ENCODE data around the gene TMEM14A. TPM values are rescaled to one million over a fixed set of nuclear protein-coding genes. Genes with fewer than 3 reads are reported as not detected.

The TMEM14A gene
- polyA plus RNA-seq, 1 donor (not counting 4 experiments of a cell fraction or from before 2014, with no cell fraction given), result 44.2 TPM

- Histone ChIP-seq H2AFZ (ENCODE audit: control insufficient read depth, low read length) (no peak overlapping the region), H3K4me3 (ENCODE audit: control insufficient read depth in 2 of 3, extremely low read depth in 1 of 3, insufficient read depth in 2 of 3, low read depth in 1 of 3, low read length in 3 of 3) (no peak overlapping the region), H3K4me2 (ENCODE audit: control insufficient read depth, extremely low read depth, insufficient read depth, low read depth, low read length) (no peak overlapping the region), H3K9ac (ENCODE audit: control insufficient read depth, extremely low read depth, insufficient read depth, low read length) (no peak overlapping the region), H3K36me3 (ENCODE audit: control insufficient read depth in 2 of 2, extremely low read depth in 1 of 2, insufficient read depth in 2 of 2, low read length in 2 of 2) (no peaks in the 10 kb centered on the region), H3K27ac (ENCODE audit: control insufficient read depth, insufficient read depth, low read length) (no peak overlapping the region), H3K4me1 (ENCODE audit: control insufficient read depth, extremely low read depth, insufficient read depth, low read length) (no peaks in the 10 kb centered on the region), H3K79me2 (ENCODE audit: control insufficient read depth, insufficient read depth, low read length) (no peaks in the 10 kb centered on the region), H4K20me1 (ENCODE audit: control insufficient read depth, extremely low read depth, insufficient read depth, low read length) (no peaks in the 10 kb centered on the region), H3K9me3 (ENCODE audit: control insufficient read depth, low read depth, low read length) (no peaks in the 10 kb centered on the region), H3K27me3 (ENCODE audit: control insufficient read depth, extremely low read depth, insufficient read depth, low read length) (no peaks in the 10 kb centered on the region), H3K9me1 (ENCODE audit: control insufficient read depth, extremely low read depth, insufficient read depth, low read length) (no peaks in the 10 kb centered on the region)
- DNase-seq (ENCODE audit: low read depth, low spot score) (no peak), FAIRE-seq (no peak)
- dilution Hi-C loops (cut with MboI; ENCODE audit: extremely low pct_ligation_motif_present, low sequenced_read_pairs), result no loop called here
- TF ChIP-seq EZH2 (IDR thresholded peaks at IDR 0.05; ENCODE audit: low read length), result no peak
- TF ChIP-seq, protein P1, sequence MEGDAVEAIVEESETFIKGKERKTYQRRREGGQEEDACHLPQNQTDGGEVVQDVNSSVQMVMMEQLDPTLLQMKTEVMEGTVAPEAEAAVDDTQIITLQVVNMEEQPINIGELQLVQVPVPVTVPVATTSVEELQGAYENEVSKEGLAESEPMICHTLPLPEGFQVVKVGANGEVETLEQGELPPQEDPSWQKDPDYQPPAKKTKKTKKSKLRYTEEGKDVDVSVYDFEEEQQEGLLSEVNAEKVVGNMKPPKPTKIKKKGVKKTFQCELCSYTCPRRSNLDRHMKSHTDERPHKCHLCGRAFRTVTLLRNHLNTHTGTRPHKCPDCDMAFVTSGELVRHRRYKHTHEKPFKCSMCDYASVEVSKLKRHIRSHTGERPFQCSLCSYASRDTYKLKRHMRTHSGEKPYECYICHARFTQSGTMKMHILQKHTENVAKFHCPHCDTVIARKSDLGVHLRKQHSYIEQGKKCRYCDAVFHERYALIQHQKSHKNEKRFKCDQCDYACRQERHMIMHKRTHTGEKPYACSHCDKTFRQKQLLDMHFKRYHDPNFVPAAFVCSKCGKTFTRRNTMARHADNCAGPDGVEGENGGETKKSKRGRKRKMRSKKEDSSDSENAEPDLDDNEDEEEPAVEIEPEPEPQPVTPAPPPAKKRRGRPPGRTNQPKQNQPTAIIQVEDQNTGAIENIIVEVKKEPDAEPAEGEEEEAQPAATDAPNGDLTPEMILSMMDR (optimal IDR thresholded peaks at IDR 0.05 in 1 of 3, IDR thresholded peaks at IDR 0.05 in 1 of 3, conservative IDR thresholded peaks at IDR 0.05 in 1 of 3; ENCODE audit: extremely low read depth in 1 of 3, insufficient read depth in 2 of 3, low read length in 3 of 3), result no peak
Measured at GRCh38 chr6:52689857-52690256, 18.9 kb downstream of the TMEM14A start.

- FAIRE-seq (no peak), DNase-seq (ENCODE audit: low read depth, low spot score) (no peak)
- H4K20me1 ChIP-seq (ENCODE audit: control insufficient read depth, extremely low read depth, insufficient read depth, low read length), result no peaks in the 10 kb centered on the region
- H2AFZ ChIP-seq (ENCODE audit: control insufficient read depth, low read length), result no peak overlapping the region
- TF ChIP-seq, protein P1 (optimal IDR thresholded peaks at IDR 0.05 in 1 of 3, IDR thresholded peaks at IDR 0.05 in 1 of 3, conservative IDR thresholded peaks at IDR 0.05 in 1 of 3; ENCODE audit: extremely low read depth in 1 of 3, insufficient read depth in 2 of 3, low read length in 3 of 3), result no peak
- TF ChIP-seq EZH2 (IDR thresholded peaks at IDR 0.05; ENCODE audit: low read length), result no peak
- no peaks in the 10 kb centered on the region for H3K9me1 ChIP-seq (ENCODE audit: control insufficient read depth, extremely low read depth, insufficient read depth, low read length)
- H3K4me3 ChIP-seq (ENCODE audit: control insufficient read depth in 2 of 3, extremely low read depth in 1 of 3, insufficient read depth in 2 of 3, low read depth in 1 of 3, low read length in 3 of 3), result no peak overlapping the region
- H3K9me3 ChIP-seq (ENCODE audit: control insufficient read depth, low read depth, low read length), result no peaks in the 10 kb centered on the region
- H3K4me2 ChIP-seq (ENCODE audit: control insufficient read depth, extremely low read depth, insufficient read depth, low read depth, low read length), result no peak overlapping the region
- no peaks in the 10 kb centered on the region for H3K27me3 ChIP-seq (ENCODE audit: control insufficient read depth, extremely low read depth, insufficient read depth, low read length)
- no peaks in the 10 kb centered on the region for H3K4me1 ChIP-seq (ENCODE audit: control insufficient read depth, extremely low read depth, insufficient read depth, low read length)
- no peaks in the 10 kb centered on the region for H3K79me2 ChIP-seq (ENCODE audit: control insufficient read depth, insufficient read depth, low read length)
- no peak overlapping the region for H3K9ac ChIP-seq (ENCODE audit: control insufficient read depth, extremely low read depth, insufficient read depth, low read length)
- dilution Hi-C loops (cut with MboI; ENCODE audit: extremely low pct_ligation_motif_present, low sequenced_read_pairs), result no loop called here
- no peaks in the 10 kb centered on the region for H3K36me3 ChIP-seq (ENCODE audit: control insufficient read depth in 2 of 2, extremely low read depth in 1 of 2, insufficient read depth in 2 of 2, low read length in 2 of 2)
- H3K27ac ChIP-seq (ENCODE audit: control insufficient read depth, insufficient read depth, low read length), result no peak overlapping the region
Measured at GRCh38 chr6:52691718-52692117, 20.8 kb downstream of the TMEM14A start.

Measured in keratinocyte (primary cell).